Astrocyte of the spinal cord (primary cell): Measurements from ENCODE around the gene AMPD3.

ENCODE experiments used
- DNase-seq: peaks from one replicate; pipeline ENCODE4 v3.0.0; 2011; ENCODE audit warnings: low read depth, low spot score
- H3K4me3 ChIP-seq: 2 replicates; pipeline ENCODE4 v1.5.1; 2011; ENCODE audit warnings: low read depth, mild to moderate bottlenecking, low read length, moderate library complexity
- CTCF ChIP-seq: IDR thresholded peaks from 2 replicates; pipeline ENCODE4 v1.5.1; 2012; ENCODE audit warnings: low read depth, mild to moderate bottlenecking, low read length, inconsistent platforms
- in situ Hi-C: cut with HindIII; loops from 2 replicates; pipeline ENCODE4 v1.10.0; 2017; ENCODE audit warnings: low sequenced_read_pairs

AMPD3 gene

DNA sequence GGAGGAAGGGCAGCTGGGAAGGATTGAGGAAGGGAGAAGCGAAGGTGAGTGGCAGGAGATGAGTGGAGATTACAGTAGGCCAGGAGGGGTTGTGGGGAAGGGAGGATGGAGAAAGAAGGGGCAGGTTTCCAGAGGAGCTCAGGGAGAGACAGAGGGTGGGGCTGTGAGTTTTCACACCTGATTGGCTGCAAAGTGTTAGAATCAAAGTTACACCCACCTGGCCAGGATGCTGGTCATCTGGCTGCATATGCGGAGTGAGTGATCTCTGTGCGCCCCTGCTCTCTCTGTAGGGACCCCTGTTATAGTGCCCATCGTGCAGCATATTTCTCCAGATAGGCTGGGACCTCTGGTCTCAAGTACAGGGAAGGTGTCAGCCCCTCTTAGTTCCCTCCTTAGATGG is 18.3 kb downstream of the AMPD3 start:
- TF ChIP-seq CTCF = no peak
- no peak for DNase-seq
- in situ Hi-C loops = no loop called here
- no peak overlapping the region for H3K4me3 ChIP-seq

- no peak for DNase-seq
- no peak for TF ChIP-seq CTCF
- no peak overlapping the region for H3K4me3 ChIP-seq
- in situ Hi-C loops = no loop called here
These were observed 19.5 kb downstream of the AMPD3 start for GRCh38 chr11:10474551-10474950.

DNA sequence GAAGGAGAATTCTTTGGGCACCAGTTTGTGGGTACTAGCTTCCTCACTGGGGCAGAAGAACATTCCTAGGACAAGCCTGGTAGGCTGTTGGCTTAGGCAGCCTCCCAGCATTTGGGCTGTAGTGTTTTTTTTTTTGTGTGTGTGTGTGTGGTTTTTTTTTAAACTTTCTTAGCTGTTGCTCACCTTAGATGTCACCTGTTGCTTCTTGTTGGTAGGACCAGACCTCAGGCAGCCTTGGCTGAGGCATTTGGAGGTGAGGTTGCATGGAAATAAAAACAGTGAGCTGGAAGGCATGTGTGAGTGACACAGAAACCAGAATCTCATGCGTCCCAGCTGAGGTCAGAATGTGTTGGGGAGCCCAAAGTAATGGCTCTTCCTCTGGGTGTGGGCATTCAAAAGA is 21.3 kb downstream of the AMPD3 start:
- in situ Hi-C loops = no loop called here
- no peak for TF ChIP-seq CTCF
- no peak for DNase-seq
- H3K4me3 ChIP-seq = no peak overlapping the region

DNA sequence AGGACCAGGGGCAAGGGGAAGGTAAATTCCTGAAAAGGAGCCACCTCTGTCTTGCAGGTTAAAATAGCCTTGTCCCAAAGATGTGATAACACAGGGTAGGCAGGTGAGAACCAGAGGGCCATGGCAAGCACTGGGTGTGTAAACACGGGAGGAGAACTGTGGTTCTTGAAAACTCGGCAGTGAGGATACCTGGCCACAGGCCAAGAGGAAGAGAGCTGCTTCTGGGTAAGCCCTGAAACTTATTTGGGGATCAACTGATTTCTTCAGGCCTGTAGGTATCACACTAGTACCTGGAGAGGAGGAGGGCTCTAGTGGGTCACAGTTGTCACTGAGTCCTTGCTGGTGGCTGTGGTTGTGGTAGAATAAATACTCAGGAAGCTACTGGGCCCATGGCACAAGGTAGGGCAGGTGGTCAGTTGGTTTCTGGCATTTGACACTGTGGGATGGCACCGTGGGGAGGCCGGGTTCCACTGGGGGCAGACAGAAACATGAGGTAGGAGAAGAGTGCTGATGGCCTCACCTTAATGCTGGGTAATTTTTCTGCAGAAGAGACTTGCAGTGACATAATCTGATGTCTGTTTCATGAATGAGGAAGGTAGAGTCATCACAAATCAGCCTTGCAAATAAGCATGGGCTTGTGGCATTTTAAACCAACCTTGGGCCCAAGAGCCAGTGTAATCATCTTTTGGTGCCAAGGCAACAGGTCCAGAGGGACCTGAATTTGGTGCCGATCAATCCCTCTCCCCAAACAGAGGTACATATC is 22.0 kb downstream of the AMPD3 start:
- no peak for TF ChIP-seq CTCF
- in situ Hi-C loops = no loop called here
- DNase-seq = no peak
- H3K4me3 ChIP-seq = no peak overlapping the region

DNA sequence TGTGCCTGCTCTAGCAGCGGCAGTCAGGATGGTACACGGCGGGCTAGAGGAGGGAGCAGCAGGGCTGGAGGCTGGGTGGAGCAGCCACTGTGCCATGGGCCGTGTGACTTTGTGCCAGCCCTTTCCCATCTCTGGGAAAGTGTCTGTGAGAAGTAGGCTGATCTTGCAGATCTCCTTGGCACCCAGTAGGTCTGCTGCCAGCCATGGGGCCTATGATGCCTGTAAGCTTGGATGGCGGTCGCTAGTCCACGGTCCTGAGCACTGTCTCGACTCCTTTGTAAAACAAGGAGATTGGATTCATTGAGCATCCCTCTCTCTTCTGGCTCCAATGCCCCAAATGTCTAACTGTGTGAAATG is 22.6 kb downstream of the AMPD3 start:
- in situ Hi-C loops = no loop called here
- no peak for DNase-seq
- no peak overlapping the region for H3K4me3 ChIP-seq
- TF ChIP-seq CTCF = no peak

DNA sequence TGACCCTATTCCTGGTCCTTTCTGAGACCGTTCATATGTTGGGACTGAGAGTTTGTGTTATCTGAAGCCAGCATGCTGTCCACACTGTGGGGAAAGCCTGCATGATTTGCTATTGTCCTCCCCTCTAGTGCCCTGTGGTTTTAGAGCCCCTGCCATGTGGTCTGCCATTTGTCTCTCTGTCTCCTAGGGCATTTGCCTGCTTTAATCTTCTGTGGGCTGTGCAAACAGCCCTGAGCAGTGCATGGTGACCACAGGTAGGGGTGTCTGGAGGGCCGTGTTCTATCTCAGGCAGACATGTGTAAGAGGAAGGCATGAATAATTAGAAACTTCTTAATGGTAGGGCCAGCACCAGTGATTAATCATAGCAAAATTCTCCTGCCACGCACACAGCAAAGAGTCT is 23.0 kb downstream of the AMPD3 start:
- in situ Hi-C loops = no loop called here
- DNase-seq = no peak
- no peak overlapping the region for H3K4me3 ChIP-seq
- TF ChIP-seq CTCF = no peak
